ENCODE data around the gene STK25.

GRCh38 chr2:241475267-241475666 is 33.1 kb downstream of the STK25 start:
- TF ChIP-seq, protein P1, sequence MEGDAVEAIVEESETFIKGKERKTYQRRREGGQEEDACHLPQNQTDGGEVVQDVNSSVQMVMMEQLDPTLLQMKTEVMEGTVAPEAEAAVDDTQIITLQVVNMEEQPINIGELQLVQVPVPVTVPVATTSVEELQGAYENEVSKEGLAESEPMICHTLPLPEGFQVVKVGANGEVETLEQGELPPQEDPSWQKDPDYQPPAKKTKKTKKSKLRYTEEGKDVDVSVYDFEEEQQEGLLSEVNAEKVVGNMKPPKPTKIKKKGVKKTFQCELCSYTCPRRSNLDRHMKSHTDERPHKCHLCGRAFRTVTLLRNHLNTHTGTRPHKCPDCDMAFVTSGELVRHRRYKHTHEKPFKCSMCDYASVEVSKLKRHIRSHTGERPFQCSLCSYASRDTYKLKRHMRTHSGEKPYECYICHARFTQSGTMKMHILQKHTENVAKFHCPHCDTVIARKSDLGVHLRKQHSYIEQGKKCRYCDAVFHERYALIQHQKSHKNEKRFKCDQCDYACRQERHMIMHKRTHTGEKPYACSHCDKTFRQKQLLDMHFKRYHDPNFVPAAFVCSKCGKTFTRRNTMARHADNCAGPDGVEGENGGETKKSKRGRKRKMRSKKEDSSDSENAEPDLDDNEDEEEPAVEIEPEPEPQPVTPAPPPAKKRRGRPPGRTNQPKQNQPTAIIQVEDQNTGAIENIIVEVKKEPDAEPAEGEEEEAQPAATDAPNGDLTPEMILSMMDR (conservative IDR thresholded peaks at IDR 0.05), result no peak
- TF ChIP-seq ZFX (IDR thresholded peaks at IDR 0.05), result no peak

All from C4-2B (cell line).